Measurements from ENCODE around the gene CHKA. TPM values are rescaled to one million over a fixed set of nuclear protein-coding genes. Genes with fewer than 3 reads are reported as not detected.

The CHKA gene
- total and polyA plus RNA-seq, 2 donors from 2014 or later, result 23.2 to 26.3 TPM

GRCh38 chr11:68164437-68164836 lies 43.2 kb upstream of the CHKA start:
- Histone ChIP-seq H3K9ac (ENCODE audit: low read length in 3 of 3) (no peak overlapping the region), H3K4me1 (ENCODE audit: control insufficient read depth in 2 of 3, insufficient read depth in 2 of 3, low read depth in 1 of 3, low read length in 3 of 3) (peaks cover 0 to 8% (median 5%) of the 10 kb centered on the region in 3 donors), H3K4me3 (ENCODE audit: low read length in 3 of 3) (no peak overlapping the region), H3K27ac (ENCODE audit: low read depth in 2 of 2, low read length in 2 of 2) (no peak overlapping the region), H3K9me3 (ENCODE audit: control insufficient read depth in 2 of 3, insufficient read depth in 1 of 3, low read length in 3 of 3) (no peaks in the 10 kb centered on the region), H3K27me3 (ENCODE audit: control insufficient read depth, insufficient read depth, low read length) (no peaks in the 10 kb centered on the region), H3K36me3 (ENCODE audit: control insufficient read depth in 2 of 3, insufficient read depth in 3 of 3, low read length in 3 of 3) (peaks cover 6 to 14% (median 11%) of the 10 kb centered on the region in 3 donors)
- intact Hi-C loops (cut with DNase I), result no loop called here
- TF ChIP-seq CTCF (IDR thresholded peaks at IDR 0.05; ENCODE audit: borderline replicate concordance, extremely low read depth, insufficient read depth), result no peak
- FAIRE-seq (no peak), DNase-seq (no peak)

GRCh38 chr11:68163691-68164090 lies 42.5 kb upstream of the CHKA start:
- intact Hi-C loops (cut with DNase I), result no loop called here

GRCh38 chr11:68160100-68160695 lies 39.0 kb upstream of the CHKA start:
- H3K36me3 ChIP-seq (ENCODE audit: control insufficient read depth in 2 of 3, insufficient read depth in 3 of 3, low read length in 3 of 3), result peaks cover 0 to 12% (median 8%) of the 10 kb centered on the region in 3 donors

More at GRCh38 chr11:68163691-68164090, 42.5 kb upstream of the CHKA start:
- no peak for TF ChIP-seq CTCF (IDR thresholded peaks at IDR 0.05; ENCODE audit: borderline replicate concordance, extremely low read depth, insufficient read depth)
- H3K27me3 ChIP-seq (ENCODE audit: control insufficient read depth, insufficient read depth, low read length), result no peaks in the 10 kb centered on the region
- FAIRE-seq, result no peak
- no peak for DNase-seq
- H3K9me3 ChIP-seq (ENCODE audit: control insufficient read depth in 2 of 3, insufficient read depth in 1 of 3, low read length in 3 of 3), result no peaks in the 10 kb centered on the region
- no peak overlapping the region for H3K9ac ChIP-seq (ENCODE audit: low read length in 3 of 3)
- no peak overlapping the region for H3K27ac ChIP-seq (ENCODE audit: low read depth in 2 of 2, low read length in 2 of 2)
- peaks cover 0 to 5% (median 3%) of the 10 kb centered on the region in 3 donors for H3K4me1 ChIP-seq (ENCODE audit: control insufficient read depth in 2 of 3, insufficient read depth in 2 of 3, low read depth in 1 of 3, low read length in 3 of 3)
- peaks cover 5 to 14% (median 9%) of the 10 kb centered on the region in 3 donors for H3K36me3 ChIP-seq (ENCODE audit: control insufficient read depth in 2 of 3, insufficient read depth in 3 of 3, low read length in 3 of 3)
- no peak overlapping the region for H3K4me3 ChIP-seq (ENCODE audit: low read length in 3 of 3)

More at GRCh38 chr11:68160100-68160695, 39.0 kb upstream of the CHKA start:
- DNase-seq, result peak in 3 of 5 donors; percentile 29 to 47 (median 46)
- no peak overlapping the region for H3K4me3 ChIP-seq (ENCODE audit: low read length in 3 of 3)
- H3K27me3 ChIP-seq (ENCODE audit: control insufficient read depth, insufficient read depth, low read length), result no peaks in the 10 kb centered on the region
- no peaks in the 10 kb centered on the region for H3K9me3 ChIP-seq (ENCODE audit: control insufficient read depth in 2 of 3, insufficient read depth in 1 of 3, low read length in 3 of 3)
- intact Hi-C loops (cut with DNase I), result no loop called here
- H3K4me1 ChIP-seq (ENCODE audit: control insufficient read depth in 2 of 3, insufficient read depth in 2 of 3, low read depth in 1 of 3, low read length in 3 of 3), result peaks cover 0 to 3% (median 0%) of the 10 kb centered on the region in 3 donors
- no peak for FAIRE-seq
- peak overlapping the region; percentile 61 to 69 for H3K27ac ChIP-seq (ENCODE audit: low read depth in 2 of 2, low read length in 2 of 2)
- no peak for TF ChIP-seq CTCF (IDR thresholded peaks at IDR 0.05; ENCODE audit: borderline replicate concordance, extremely low read depth, insufficient read depth)
- H3K9ac ChIP-seq (ENCODE audit: low read length in 3 of 3), result no peak overlapping the region
